MM.1S (cell line): ENCODE data around the gene KCNQ1.

ENCODE experiments used
- EZH2 ChIP-seq: fragments of 300-600 bp; sonication (generic); optimal IDR thresholded peaks from 2 replicates; pipeline ENCODE3; 2017; ENCODE audit warnings: low read depth, mild to moderate bottlenecking, antibody characterized with exemption, low read length, mixed read lengths
- EZH2phosphoT487 ChIP-seq: fragments of 300-600 bp; sonication (generic); IDR thresholded peaks from 2 replicates; pipeline ENCODE4 v1.6.1; 2018; ENCODE audit warnings: antibody characterized with exemption, low read length
- TF ChIP-seq, protein P1 (sequence below): fragments of 300-600 bp; sonication (generic); IDR thresholded peaks from 2 replicates; pipeline ENCODE4 v1.5.1; 2016; ENCODE audit warnings: antibody characterized with exemption, low read length, mixed read lengths

DNA sequence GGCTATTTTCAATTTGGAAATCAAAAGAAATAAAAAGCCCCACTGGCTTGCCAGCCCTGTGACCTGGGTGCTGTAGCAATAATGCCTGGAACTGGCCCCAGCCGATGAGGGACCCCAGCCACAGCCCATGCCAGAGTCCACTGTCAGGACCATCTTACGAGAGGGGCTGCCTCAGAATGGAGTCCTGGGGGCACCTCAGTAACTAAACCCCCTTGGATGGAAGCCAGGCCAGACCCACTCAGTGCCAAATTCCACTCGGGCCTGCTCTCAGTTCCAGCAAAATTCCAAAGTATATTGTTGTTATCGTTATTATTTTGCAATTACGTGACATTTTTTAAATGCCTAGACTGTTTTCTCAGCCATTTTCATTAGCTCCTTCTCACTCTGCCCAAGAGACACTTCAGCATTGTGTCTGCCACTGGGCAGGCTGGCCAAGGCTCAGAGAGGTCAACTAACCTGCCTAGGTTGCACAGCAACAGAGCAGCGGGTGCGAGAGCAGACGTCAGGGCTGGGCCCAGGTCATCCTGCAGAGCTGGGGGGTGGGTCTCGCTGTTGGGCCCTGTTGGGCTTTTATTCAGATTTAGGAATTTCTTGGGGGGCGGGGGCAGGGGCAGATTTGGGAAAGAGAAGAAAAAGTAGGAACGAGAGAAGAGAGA lies 421.2 kb downstream of the KCNQ1 start:
- TF ChIP-seq, protein P1, sequence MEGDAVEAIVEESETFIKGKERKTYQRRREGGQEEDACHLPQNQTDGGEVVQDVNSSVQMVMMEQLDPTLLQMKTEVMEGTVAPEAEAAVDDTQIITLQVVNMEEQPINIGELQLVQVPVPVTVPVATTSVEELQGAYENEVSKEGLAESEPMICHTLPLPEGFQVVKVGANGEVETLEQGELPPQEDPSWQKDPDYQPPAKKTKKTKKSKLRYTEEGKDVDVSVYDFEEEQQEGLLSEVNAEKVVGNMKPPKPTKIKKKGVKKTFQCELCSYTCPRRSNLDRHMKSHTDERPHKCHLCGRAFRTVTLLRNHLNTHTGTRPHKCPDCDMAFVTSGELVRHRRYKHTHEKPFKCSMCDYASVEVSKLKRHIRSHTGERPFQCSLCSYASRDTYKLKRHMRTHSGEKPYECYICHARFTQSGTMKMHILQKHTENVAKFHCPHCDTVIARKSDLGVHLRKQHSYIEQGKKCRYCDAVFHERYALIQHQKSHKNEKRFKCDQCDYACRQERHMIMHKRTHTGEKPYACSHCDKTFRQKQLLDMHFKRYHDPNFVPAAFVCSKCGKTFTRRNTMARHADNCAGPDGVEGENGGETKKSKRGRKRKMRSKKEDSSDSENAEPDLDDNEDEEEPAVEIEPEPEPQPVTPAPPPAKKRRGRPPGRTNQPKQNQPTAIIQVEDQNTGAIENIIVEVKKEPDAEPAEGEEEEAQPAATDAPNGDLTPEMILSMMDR = no peak
- TF ChIP-seq EZH2 (no peak), EZH2phosphoT487 (no peak)
